BLaER1 treated with 17β-estradiol and CSF1 and Interleukin-3, amounts not matched to agents 10 nM and 100 nM (cell line): Measurements from ENCODE around the gene ADORA2B.

Experiments used
- H3K27ac ChIP-seq, 11 experiments: shearing (Covaris generic); formaldehyde crosslinking; 2 replicates each; pipeline ENCODE4 v1.8.1; 2022
- H3K27me3 ChIP-seq, 11 experiments: shearing (Covaris generic); formaldehyde crosslinking; 2 replicates each; pipeline ENCODE4 v1.8.1; 2022
- H3K36me3 ChIP-seq, 11 experiments: shearing (Covaris generic); formaldehyde crosslinking; 2 replicates each; pipeline ENCODE4 v1.8.1; 2022
- H3K4me1 ChIP-seq, 10 experiments: shearing (Covaris generic); formaldehyde crosslinking; 2 replicates each; pipeline ENCODE4 v1.8.1; 2022
- H3K4me2 ChIP-seq, 11 experiments: shearing (Covaris generic); formaldehyde crosslinking; 2 replicates each; pipeline ENCODE4 v1.8.1; 2022
- H3K4me3 ChIP-seq, 10 experiments: shearing (Covaris generic); formaldehyde crosslinking; 2 replicates each; pipeline ENCODE4 v1.8.1; 2022
- H3K9ac ChIP-seq, 11 experiments: shearing (Covaris generic); formaldehyde crosslinking; 2 replicates each; pipeline ENCODE4 v1.8.1; 2022
- H3K9me3 ChIP-seq, 11 experiments: shearing (Covaris generic); formaldehyde crosslinking; replicated peaks in 1 of 11; 2 replicates each; pipeline ENCODE4 v1.8.1; 2022
- H4K20me1 ChIP-seq, 11 experiments: shearing (Covaris generic); formaldehyde crosslinking; 2 replicates each; pipeline ENCODE4 v1.8.1; 2022
- Cebpa-rat ChIP-seq, 11 experiments: shearing (Covaris generic); IDR thresholded peaks; 2 replicates each; pipeline ENCODE4 v1.8.1; 2022

The ADORA2B gene

DNA sequence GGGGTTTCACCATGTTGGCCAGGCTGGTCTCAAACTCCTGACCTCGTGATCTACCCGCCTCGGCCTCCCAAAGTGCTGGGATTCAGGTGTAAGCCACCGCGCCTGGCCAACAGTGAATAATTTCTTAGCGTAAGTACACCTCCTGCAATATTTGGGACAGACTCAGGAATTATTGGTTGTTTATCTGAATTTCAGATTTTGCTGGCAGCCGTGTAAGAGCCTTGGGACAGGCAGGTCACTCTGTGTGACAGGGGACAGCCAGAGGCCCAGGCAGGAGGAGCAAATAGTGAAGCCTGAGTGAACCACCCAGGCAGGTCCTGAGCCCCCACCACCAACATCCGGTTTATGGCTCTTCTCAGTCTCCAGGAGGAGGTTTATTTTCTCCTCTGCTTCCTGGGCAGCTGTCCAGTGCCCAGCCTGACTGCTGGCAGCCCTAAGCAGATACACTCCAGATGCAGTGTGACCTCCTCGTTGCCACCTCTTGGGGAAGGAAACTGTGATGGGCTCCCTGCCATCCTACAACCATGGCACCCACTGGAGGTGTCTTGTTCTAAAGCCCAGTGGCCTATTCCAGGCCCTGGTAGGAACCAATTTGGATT is 26.2 kb upstream of the ADORA2B start:
- H3K9ac ChIP-seq = no peak overlapping the region
- H3K36me3 ChIP-seq = no peaks in the 10 kb centered on the region
- no peak for TF ChIP-seq Cebpa-rat (IDR thresholded peaks at IDR 0.05)
- H3K4me1 ChIP-seq = peaks cover 5 to 19% (median 11%) of the 10 kb centered on the region in 10 experiments; a peak in 17 of 20 replicates
- no peak overlapping the region for H3K27ac ChIP-seq
- H3K4me3 ChIP-seq = no peak overlapping the region
- H4K20me1 ChIP-seq = no peaks in the 10 kb centered on the region
- H3K9me3 ChIP-seq = peaks cover 0 to 12% (median 5%) of the 10 kb centered on the region in 11 experiments; a peak in 6 of 22 replicates
- H3K4me2 ChIP-seq = no peak overlapping the region
- H3K27me3 ChIP-seq = peaks cover 17 to 29% (median 25%) of the 10 kb centered on the region in 11 experiments

GRCh38 chr17:15919466-15919865 is 25.5 kb upstream of the ADORA2B start:
- no peak overlapping the region for H3K4me3 ChIP-seq
- peaks cover 17 to 29% (median 25%) of the 10 kb centered on the region in 11 experiments for H3K27me3 ChIP-seq
- H3K9ac ChIP-seq = no peak overlapping the region
- peaks cover 0 to 12% (median 5%) of the 10 kb centered on the region in 11 experiments; a peak in 6 of 22 replicates for H3K9me3 ChIP-seq
- no peak overlapping the region for H3K4me2 ChIP-seq
- H4K20me1 ChIP-seq = no peaks in the 10 kb centered on the region
- no peaks in the 10 kb centered on the region for H3K36me3 ChIP-seq
- H3K4me1 ChIP-seq = peaks cover 5 to 17% (median 10%) of the 10 kb centered on the region in 10 experiments; a peak in 17 of 20 replicates
- no peak for TF ChIP-seq Cebpa-rat (IDR thresholded peaks at IDR 0.05)
- no peak overlapping the region for H3K27ac ChIP-seq

- H3K27ac ChIP-seq = no peak overlapping the region
- H4K20me1 ChIP-seq = no peaks in the 10 kb centered on the region
- peak in 4 of 11 experiments; percentile 9 to 55 (median 27); a peak in 3 of 22 replicates for TF ChIP-seq Cebpa-rat (IDR thresholded peaks at IDR 0.05)
- no peaks in the 10 kb centered on the region for H3K36me3 ChIP-seq
- peaks cover 5 to 17% (median 7%) of the 10 kb centered on the region in 10 experiments; a peak in 16 of 20 replicates for H3K4me1 ChIP-seq
- H3K4me2 ChIP-seq = peak overlapping the region in 3 of 11 experiments; percentile 0 to 47 (median 15); a peak in 4 of 22 replicates
- H3K9ac ChIP-seq = no peak overlapping the region
- H3K4me3 ChIP-seq = no peak overlapping the region
- H3K27me3 ChIP-seq = peaks cover 17 to 28% (median 25%) of the 10 kb centered on the region in 11 experiments
- H3K9me3 ChIP-seq = peaks cover 0 to 12% (median 5%) of the 10 kb centered on the region in 11 experiments; a peak in 6 of 22 replicates
These were observed 24.1 kb upstream of the ADORA2B start for GRCh38 chr17:15920758-15921239.

GRCh38 chr17:15921640-15922039 is 23.3 kb upstream of the ADORA2B start:
- Histone ChIP-seq H3K4me1 (peaks cover 5 to 22% (median 7%) of the 10 kb centered on the region in 10 experiments; a peak in 16 of 20 replicates), H3K36me3 (no peaks in the 10 kb centered on the region), H3K27ac (no peak overlapping the region), H3K9ac (no peak overlapping the region), H3K4me3 (no peak overlapping the region), H3K4me2 (no peak overlapping the region), H3K9me3 (peaks cover 0 to 12% (median 5%) of the 10 kb centered on the region in 11 experiments; a peak in 6 of 22 replicates), H3K27me3 (peaks cover 16 to 21% (median 17%) of the 10 kb centered on the region in 11 experiments), H4K20me1 (no peaks in the 10 kb centered on the region)
- no peak for TF ChIP-seq Cebpa-rat (IDR thresholded peaks at IDR 0.05)

DNA sequence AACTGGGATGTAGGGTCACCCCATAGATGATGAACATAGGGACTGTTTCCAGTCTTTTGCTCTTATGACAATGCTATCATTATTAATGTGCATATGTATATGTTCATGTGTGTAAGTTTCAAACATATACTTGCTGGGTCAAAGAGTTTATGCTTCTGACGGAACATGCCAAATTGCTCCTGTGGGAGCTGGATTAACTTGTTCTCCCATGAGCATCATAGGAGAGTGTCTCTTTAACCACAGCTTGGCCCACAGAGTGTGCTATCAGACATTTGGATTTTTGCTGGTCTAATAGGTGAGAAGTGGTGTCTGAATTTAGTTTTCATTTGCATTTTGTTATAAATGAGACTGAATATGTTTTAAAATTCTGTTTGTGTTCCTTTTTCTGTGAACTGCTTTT is 22.3 kb upstream of the ADORA2B start:
- Histone ChIP-seq H3K36me3 (no peaks in the 10 kb centered on the region), H3K27ac (no peak overlapping the region), H3K4me2 (no peak overlapping the region), H3K9me3 (peaks cover 0 to 12% (median 5%) of the 10 kb centered on the region in 11 experiments; a peak in 7 of 22 replicates), H3K9ac (no peak overlapping the region), H4K20me1 (no peaks in the 10 kb centered on the region), H3K4me1 (peaks cover 0 to 24% (median 5%) of the 10 kb centered on the region in 10 experiments; a peak in 16 of 20 replicates), H3K4me3 (no peak overlapping the region), H3K27me3 (peaks cover 7 to 11% (median 7%) of the 10 kb centered on the region in 11 experiments)
- no peak for TF ChIP-seq Cebpa-rat (IDR thresholded peaks at IDR 0.05)

- H3K36me3 ChIP-seq = no peaks in the 10 kb centered on the region
- H3K27ac ChIP-seq = peak overlapping the region in 6 of 11 experiments; percentile 25 to 90 (median 83); a peak in 10 of 22 replicates
- peak overlapping the region in 2 of 11 experiments; percentile 2 to 94; a peak in 1 of 22 replicates for H3K4me2 ChIP-seq
- H3K9me3 ChIP-seq = peaks cover 0 to 11% (median 5%) of the 10 kb centered on the region in 11 experiments; a peak in 7 of 22 replicates
- no peaks in the 10 kb centered on the region for H3K27me3 ChIP-seq
- peaks cover 5 to 52% (median 31%) of the 10 kb centered on the region in 10 experiments; a peak in 18 of 20 replicates for H3K4me1 ChIP-seq
- H4K20me1 ChIP-seq = no peaks in the 10 kb centered on the region
- TF ChIP-seq Cebpa-rat (IDR thresholded peaks at IDR 0.05) = no peak
- no peak overlapping the region; a peak in 1 of 22 replicates for H3K9ac ChIP-seq
- no peak overlapping the region for H3K4me3 ChIP-seq
These were observed 18.7 kb upstream of the ADORA2B start for GRCh38 chr17:15926039-15926740.

DNA sequence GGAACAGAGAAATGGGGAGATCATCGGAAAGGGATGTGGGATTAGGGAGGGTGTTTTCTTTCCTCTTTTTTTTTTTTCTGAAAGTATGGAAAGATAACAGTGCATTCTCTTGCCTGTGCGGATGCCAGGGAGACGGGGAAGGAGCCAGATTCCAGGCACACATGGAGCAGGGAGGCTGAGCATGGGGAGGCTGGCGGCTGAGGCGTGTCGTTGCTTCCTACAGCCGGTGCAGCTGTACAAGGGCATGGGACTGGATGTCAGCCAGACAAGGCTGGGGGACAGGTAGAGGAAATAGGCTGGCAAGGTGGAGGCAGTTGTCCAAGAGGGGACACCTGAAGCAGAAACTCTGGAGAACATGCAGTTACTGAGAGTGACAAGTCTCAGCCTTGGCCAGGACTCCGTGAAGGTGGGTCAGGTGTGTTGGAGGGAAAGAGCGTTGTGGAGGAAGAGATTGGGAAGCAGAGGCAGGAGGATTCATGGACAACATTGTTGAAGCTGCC is 16.6 kb upstream of the ADORA2B start:
- H3K27me3 ChIP-seq = no peaks in the 10 kb centered on the region
- H3K9ac ChIP-seq = peak overlapping the region in 7 of 11 experiments; percentile 17 to 70 (median 57); a peak in 10 of 22 replicates
- peaks cover 5 to 55% (median 32%) of the 10 kb centered on the region in 10 experiments; a peak in 18 of 20 replicates for H3K4me1 ChIP-seq
- H3K9me3 ChIP-seq = peaks cover 0 to 6% (median 0%) of the 10 kb centered on the region in 11 experiments; a peak in 1 of 22 replicates
- H3K4me3 ChIP-seq = peak overlapping the region in 2 of 10 experiments; percentile 28 to 41; a peak in 3 of 20 replicates
- TF ChIP-seq Cebpa-rat (IDR thresholded peaks at IDR 0.05) = no peak
- H3K27ac ChIP-seq = peak overlapping the region; percentile 38 to 90 (median 70); a peak in 19 of 22 replicates
- peak overlapping the region; percentile 28 to 94 (median 81); a peak in 21 of 22 replicates for H3K4me2 ChIP-seq
- H3K36me3 ChIP-seq = no peaks in the 10 kb centered on the region
- no peaks in the 10 kb centered on the region for H4K20me1 ChIP-seq

GRCh38 chr17:15929941-15930340 is 15.0 kb upstream of the ADORA2B start:
- Histone ChIP-seq H3K27me3 (no peaks in the 10 kb centered on the region), H3K4me2 (peak overlapping the region in 5 of 11 experiments; percentile 83 to 94 (median 90); a peak in 8 of 22 replicates), H3K9me3 (peaks cover 0 to 6% (median 0%) of the 10 kb centered on the region in 11 experiments; a peak in 1 of 22 replicates), H3K4me3 (no peak overlapping the region), H3K27ac (peak overlapping the region in 5 of 11 experiments; percentile 2 to 82 (median 19); a peak in 2 of 22 replicates), H4K20me1 (no peaks in the 10 kb centered on the region), H3K36me3 (no peaks in the 10 kb centered on the region), H3K9ac (no peak overlapping the region), H3K4me1 (peaks cover 5 to 55% (median 32%) of the 10 kb centered on the region in 10 experiments; a peak in 18 of 20 replicates)
- TF ChIP-seq Cebpa-rat (IDR thresholded peaks at IDR 0.05) = no peak
